Measurements from ENCODE around the gene THG1L. TPM values are rescaled to one million over a fixed set of nuclear protein-coding genes. Genes with fewer than 3 reads are reported as not detected.

THG1L gene
- total RNA-seq, 2 experiments from 2014 or later, result 12.4 to 13.4 TPM

DNA sequence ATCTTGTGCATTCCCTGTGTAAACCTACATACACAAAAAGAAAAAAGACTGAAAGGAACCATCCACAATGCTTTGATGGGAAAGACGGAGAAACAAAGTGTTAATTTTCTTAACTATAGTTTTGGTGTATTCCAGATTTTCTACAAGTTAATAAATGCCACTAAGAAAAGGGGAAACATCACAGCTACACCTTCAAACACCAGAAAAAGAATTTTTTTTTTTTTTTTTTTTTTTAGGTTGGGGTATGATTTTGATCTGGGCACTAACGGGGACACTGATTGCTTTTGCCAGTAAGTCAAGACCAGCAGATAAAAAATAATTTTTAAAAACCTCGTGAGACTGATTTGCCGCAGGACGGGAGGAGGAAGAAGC, 334 bp upstream of the THG1L start:
- DNase-seq (no peak), ATAC-seq (no peak)
- Mint-ChIP-seq H3K27ac (peak overlapping the region; percentile 94), H3K4me1 (ENCODE audit: low read depth) (peaks cover 20% of the 10 kb centered on the region), H3K36me3 (ENCODE audit: low read depth) (peaks cover 12% of the 10 kb centered on the region), H3K9me3 (ENCODE audit: insufficient read depth) (no peaks in the 10 kb centered on the region), H3K27me3 (ENCODE audit: low read depth) (no peaks in the 10 kb centered on the region), H3K4me3 (peak overlapping the region; percentile 89)
- POLR2A ChIA-PET, result interaction anchor here (0.6 to 1.0 kb wide), 3 partner anchors 11 to 382 kb away, joined by 3 to 10 read pairs (median 4); partner anchors contain the start of gene LSM11
- CTCF ChIA-PET, result interaction anchor here (0.6 to 5.7 kb wide), 11 partner anchors 9 to 407 kb away, joined by 3 to 85 read pairs (median 4); partner anchors contain the start of genes LSM11 and NIPAL4

DNA sequence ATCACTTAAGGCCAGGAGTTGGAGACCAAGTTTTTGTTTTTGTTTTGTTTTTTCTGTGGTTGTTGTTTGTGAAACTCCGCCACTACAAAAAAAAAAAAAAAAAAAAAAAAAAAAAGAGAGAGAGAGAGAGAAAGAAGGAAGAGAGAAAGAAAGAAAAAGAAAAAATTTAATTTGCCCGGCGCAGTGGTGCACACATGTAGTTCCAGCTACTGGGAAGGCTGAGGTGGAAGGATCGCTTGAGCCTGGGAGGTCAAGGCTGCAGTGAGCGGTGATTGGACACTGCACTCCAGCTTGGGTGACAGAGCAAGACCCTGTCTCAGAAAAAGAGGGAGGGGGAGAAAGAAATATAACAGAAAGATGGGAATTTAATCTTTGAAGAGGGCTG, 902 bp downstream of the THG1L start:
- peak overlapping the region; percentile 89 for H3K4me3 Mint-ChIP-seq
- H3K36me3 Mint-ChIP-seq (ENCODE audit: low read depth), result peaks cover 8% of the 10 kb centered on the region
- peaks cover 20% of the 10 kb centered on the region for H3K4me1 Mint-ChIP-seq (ENCODE audit: low read depth)
- CTCF ChIA-PET, result interaction anchor here (1.0 to 5.7 kb wide), 8 partner anchors 11 to 408 kb away, joined by 3 to 85 read pairs (median 4); partner anchors contain the start of genes LSM11 and NIPAL4
- ATAC-seq (no peak), DNase-seq (no peak)
- no peaks in the 10 kb centered on the region for H3K27me3 Mint-ChIP-seq (ENCODE audit: low read depth)
- no peak overlapping the region for H3K27ac Mint-ChIP-seq
- POLR2A ChIA-PET, result interaction anchor here (0.6 to 1.0 kb wide), 5 partner anchors 9 to 1454 kb away, joined by 3 to 10 read pairs (median 3); partner anchors contain the start of genes CLINT1, LSM11 and MED7
- no peaks in the 10 kb centered on the region for H3K9me3 Mint-ChIP-seq (ENCODE audit: insufficient read depth)

DNA sequence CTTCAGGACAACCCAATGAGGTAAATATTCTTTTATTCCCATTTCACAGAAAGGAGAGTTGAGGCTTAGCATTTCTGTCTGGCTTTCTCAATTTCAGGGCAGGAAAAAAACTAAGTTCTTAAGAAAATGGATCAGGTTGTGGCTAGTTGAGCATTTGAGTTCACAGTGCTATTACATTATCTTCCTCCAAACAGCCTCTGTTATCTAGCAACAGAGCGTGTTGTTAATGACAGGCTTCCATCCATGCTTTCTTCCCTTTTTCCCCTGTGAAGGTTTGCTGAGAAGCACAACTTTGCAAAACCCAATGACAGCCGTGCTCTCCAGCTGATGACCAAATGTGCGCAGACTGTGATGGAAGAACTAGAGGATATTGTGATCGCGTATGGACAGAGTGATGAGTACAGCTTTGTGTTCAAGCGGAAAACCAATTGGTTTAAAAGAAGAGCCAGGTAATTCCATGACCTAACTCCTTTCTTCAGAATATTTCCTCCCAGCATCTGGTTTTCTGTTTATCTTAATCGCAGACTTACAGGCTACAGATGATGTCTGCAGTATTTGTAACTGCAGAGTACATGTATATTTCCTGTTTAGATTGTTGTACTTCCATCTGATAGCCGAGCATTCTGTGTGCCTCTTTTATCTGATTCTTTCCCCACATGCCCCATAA, 1.5 kb downstream of the THG1L start:
- H3K4me3 Mint-ChIP-seq, result no peak overlapping the region
- H3K27me3 Mint-ChIP-seq (ENCODE audit: low read depth), result no peaks in the 10 kb centered on the region
- H3K27ac Mint-ChIP-seq, result no peak overlapping the region
- POLR2A ChIA-PET, result interaction anchor here (1.0 kb wide), 1 partner anchor 590 kb away, joined by 3 read pairs; the partner anchor contains the start of gene MED7
- H3K9me3 Mint-ChIP-seq (ENCODE audit: insufficient read depth), result no peaks in the 10 kb centered on the region
- H3K36me3 Mint-ChIP-seq (ENCODE audit: low read depth), result peaks cover 10% of the 10 kb centered on the region
- ATAC-seq (no peak), DNase-seq (no peak)
- H3K4me1 Mint-ChIP-seq (ENCODE audit: low read depth), result peaks cover 20% of the 10 kb centered on the region
- CTCF ChIA-PET, result interaction anchor here (3.5 to 5.7 kb wide), 2 partner anchors 10 to 15 kb away, joined by 19 to 85 read pairs; partner anchors contain the start of gene LSM11

DNA sequence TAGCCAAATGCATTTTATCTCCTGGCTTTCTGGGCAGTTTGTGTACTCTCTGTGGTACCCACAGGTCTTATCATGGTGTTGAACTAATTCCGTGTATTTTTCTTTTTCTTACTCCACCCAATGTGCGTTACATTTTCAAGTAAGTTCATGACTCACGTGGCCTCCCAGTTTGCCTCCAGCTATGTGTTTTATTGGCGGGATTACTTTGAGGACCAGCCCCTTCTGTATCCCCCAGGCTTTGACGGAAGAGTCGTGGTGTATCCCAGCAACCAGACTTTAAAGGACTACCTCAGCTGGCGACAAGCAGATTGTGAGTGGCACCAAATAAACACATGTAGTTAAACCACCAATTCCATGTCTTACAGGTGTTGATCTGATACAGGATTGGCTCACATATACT, 3.2 kb downstream of the THG1L start:
- no peaks in the 10 kb centered on the region for H3K9me3 Mint-ChIP-seq (ENCODE audit: insufficient read depth)
- H3K4me3 Mint-ChIP-seq, result no peak overlapping the region
- H3K4me1 Mint-ChIP-seq (ENCODE audit: low read depth), result peaks cover 20% of the 10 kb centered on the region
- CTCF ChIA-PET, result interaction anchor here (2.2 kb wide), 1 partner anchor 9 kb away, joined by 13 read pairs; the partner anchor contains the start of gene LSM11
- no peak for DNase-seq
- H3K36me3 Mint-ChIP-seq (ENCODE audit: low read depth), result peaks cover 15% of the 10 kb centered on the region
- no peak overlapping the region for H3K27ac Mint-ChIP-seq
- no peak for ATAC-seq
- POLR2A ChIA-PET, result no interaction called here
- no peaks in the 10 kb centered on the region for H3K27me3 Mint-ChIP-seq (ENCODE audit: low read depth)

DNA sequence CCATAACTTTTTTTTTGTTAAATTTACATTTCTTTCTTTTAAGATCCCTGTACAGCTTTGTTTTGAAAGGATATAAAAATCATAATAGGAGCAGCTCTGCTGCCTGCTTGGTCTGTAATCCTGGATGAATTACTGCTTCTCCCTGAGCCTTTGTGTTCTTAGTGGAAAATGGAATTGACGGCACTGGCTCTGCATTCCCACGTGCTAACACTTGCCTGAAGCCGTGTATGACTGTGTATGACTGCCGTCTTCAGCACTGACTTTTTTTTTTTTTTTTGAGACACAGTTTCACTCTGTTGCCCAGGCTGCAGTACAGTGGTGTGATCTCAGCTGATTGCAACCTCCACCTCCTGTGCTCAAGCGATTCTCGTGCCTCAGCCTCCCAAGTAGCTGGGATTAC, 4.8 kb downstream of the THG1L start:
- POLR2A ChIA-PET, result no interaction called here
- ATAC-seq, result no peak
- Mint-ChIP-seq H3K27me3 (ENCODE audit: low read depth) (no peaks in the 10 kb centered on the region), H3K4me1 (ENCODE audit: low read depth) (peaks cover 18% of the 10 kb centered on the region), H3K9me3 (ENCODE audit: insufficient read depth) (no peaks in the 10 kb centered on the region), H3K36me3 (ENCODE audit: low read depth) (peaks cover 22% of the 10 kb centered on the region), H3K27ac (no peak overlapping the region), H3K4me3 (no peak overlapping the region)
- CTCF ChIA-PET, result interaction anchor here (0.6 kb wide), 1 partner anchor 772 kb away, joined by 3 read pairs; no protein-coding TSS in a partner anchor
- DNase-seq, result no peak

DNA sequence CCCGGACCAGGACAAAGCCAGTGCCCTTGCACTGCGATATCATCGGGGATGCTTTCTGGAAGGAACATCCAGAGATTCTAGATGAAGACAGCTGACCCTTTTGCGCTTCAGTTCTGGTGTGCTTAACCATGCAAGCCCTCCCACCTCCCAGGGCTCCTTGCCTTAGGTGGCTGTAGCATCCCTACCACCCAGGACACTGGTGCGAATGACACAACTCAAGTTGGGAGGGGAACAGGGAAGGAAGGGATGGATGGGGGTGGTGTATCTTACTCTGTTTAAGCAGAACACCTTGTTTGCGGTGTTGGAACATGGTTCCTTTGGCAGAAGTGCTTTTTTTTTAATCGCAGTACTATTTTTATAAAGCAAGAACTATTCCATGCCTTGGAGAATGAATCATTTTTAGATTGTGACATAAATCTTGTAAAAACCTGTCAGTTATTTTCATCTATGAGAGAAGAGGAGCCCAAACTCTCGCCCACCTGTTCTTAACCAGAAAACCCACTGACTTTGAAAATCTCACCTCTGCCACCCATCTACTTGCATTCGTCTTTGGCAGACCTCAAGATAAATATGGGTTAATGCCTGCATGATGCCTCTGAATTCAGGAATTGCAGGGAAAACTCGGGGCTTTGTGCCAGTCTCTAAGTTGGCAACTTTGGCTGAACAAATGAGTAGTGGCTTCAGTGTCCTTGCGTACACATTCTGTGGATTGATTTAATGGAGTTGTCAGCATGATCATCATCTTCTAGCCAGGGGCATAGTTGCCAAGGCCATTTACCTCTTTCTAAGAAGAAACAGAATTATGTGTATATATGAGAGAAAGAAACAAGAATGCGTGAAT, 8.4 kb downstream of the THG1L start:
- H3K9me3 Mint-ChIP-seq (ENCODE audit: insufficient read depth), result no peaks in the 10 kb centered on the region
- POLR2A ChIA-PET, result no interaction called here
- no peak overlapping the region for H3K27ac Mint-ChIP-seq
- CTCF ChIA-PET, result interaction anchor here (0.8 to 1.2 kb wide), 3 partner anchors 8 to 260 kb away, joined by 3 to 4 read pairs (median 3); no protein-coding TSS in a partner anchor
- peaks cover 16% of the 10 kb centered on the region for H3K4me1 Mint-ChIP-seq (ENCODE audit: low read depth)
- H3K36me3 Mint-ChIP-seq (ENCODE audit: low read depth), result peaks cover 16% of the 10 kb centered on the region
- no peak overlapping the region for H3K4me3 Mint-ChIP-seq
- H3K27me3 Mint-ChIP-seq (ENCODE audit: low read depth), result no peaks in the 10 kb centered on the region
- ATAC-seq, result no peak
- DNase-seq, result no peak

DNA sequence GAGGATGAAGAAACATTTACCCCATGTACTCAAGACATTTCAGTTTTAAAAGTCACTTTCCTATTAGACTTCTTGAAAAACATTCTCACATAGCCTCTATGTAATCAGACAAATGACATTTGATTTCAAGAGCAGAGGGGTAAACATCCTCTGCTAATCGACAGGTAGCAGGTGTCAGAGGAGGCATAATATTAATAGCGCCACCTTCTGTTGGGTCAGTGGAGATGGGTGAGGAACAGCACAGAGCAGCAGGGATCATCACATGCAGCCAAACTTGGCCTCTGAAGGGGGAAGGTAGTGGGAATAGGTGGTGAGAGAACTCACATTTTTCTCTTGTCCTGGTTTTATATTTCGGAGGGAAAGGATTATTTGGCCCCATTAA, 9.0 kb downstream of the THG1L start:
- ChIA-PET POLR2A (no interaction called here), CTCF (interaction anchor here (4.1 to 6.1 kb wide), 2 partner anchors 10 to 71 kb away, joined by 50 to 85 read pairs; partner anchors contain the start of genes C5orf52 and THG1L)
- H3K27me3 Mint-ChIP-seq (ENCODE audit: low read depth), result no peaks in the 10 kb centered on the region
- peaks cover 18% of the 10 kb centered on the region for H3K4me1 Mint-ChIP-seq (ENCODE audit: low read depth)
- peaks cover 16% of the 10 kb centered on the region for H3K36me3 Mint-ChIP-seq (ENCODE audit: low read depth)
- no peaks in the 10 kb centered on the region for H3K9me3 Mint-ChIP-seq (ENCODE audit: insufficient read depth)
- peak; percentile 48 for DNase-seq
- H3K27ac Mint-ChIP-seq, result no peak overlapping the region
- H3K4me3 Mint-ChIP-seq, result no peak overlapping the region
- ATAC-seq, result no peak

DNA sequence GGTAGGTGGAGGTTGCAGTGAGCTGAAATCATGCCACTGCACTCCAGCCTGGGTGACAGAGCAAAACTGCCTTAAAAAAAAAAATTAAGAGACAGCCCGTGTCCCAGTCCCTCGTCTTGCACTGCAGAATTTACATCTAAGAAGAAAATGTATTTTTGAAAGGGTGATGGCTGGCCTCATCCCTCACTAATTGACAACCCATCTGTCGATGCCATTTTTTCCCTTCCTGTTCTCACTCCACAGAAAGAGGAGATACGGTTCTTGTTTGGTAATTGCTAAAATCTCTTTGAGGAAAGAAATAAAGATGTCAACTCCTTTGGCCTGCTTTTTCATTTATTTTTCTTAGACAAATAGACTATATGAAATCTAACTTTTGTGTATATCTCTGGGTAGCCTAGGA, 9.9 kb downstream of the THG1L start:
- CTCF ChIA-PET, result interaction anchor here (1.0 to 6.1 kb wide), 6 partner anchors 11 to 355 kb away, joined by 3 to 85 read pairs (median 46); partner anchors contain the start of genes C5orf52 and THG1L
- no peak overlapping the region for H3K27ac Mint-ChIP-seq
- DNase-seq, result no peak
- H3K9me3 Mint-ChIP-seq (ENCODE audit: insufficient read depth), result no peaks in the 10 kb centered on the region
- POLR2A ChIA-PET, result interaction anchor here (0.6 to 1.5 kb wide), 2 partner anchors 10 to 54 kb away, joined by 4 read pairs; partner anchors contain the start of gene THG1L
- H3K4me3 Mint-ChIP-seq, result no peak overlapping the region
- peaks cover 23% of the 10 kb centered on the region for H3K4me1 Mint-ChIP-seq (ENCODE audit: low read depth)
- peaks cover 18% of the 10 kb centered on the region for H3K36me3 Mint-ChIP-seq (ENCODE audit: low read depth)
- no peak for ATAC-seq
- no peaks in the 10 kb centered on the region for H3K27me3 Mint-ChIP-seq (ENCODE audit: low read depth)

DNA sequence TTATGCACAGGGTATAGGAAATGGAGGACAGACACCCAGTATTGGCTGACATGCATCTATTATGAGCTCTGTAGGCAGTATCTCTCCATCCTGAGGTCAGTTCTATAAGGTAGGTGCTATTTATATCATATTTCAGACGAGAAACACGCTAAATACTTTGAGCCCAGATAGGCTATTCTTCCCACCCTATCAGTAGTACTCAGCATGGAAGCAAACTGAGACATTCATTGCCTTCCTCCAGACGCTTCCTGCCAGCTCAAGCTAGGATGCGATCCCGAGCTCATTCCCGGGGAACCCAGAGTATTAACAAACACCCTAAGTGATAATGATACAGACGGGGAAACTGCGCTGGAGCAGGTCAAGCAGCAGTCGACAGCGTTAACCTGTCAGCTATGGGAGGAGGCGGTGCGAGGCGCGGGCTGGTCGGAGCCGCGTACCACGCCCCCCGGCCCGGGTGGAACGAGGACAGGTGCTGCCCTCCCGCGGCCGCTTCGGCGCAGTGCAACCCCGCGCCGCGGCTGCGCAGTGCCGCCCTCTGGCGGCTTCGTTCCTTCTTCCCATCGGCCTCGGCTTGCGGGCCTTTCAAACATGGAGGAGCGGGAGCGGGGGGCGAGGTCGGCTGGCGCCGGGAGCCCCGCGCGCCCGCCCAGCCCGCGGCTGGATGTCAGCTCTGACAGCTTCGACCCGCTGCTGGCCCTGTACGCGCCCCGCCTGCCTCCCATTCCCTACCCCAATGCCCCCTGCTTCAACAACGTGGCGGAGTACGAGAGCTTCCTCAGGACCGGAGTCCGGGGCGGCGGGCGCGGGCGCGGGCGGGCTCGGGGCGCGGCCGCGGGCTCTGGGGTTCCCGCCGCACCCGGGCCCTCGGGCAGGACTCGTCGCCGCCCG, 12.2 kb downstream of the THG1L start, which contains the start of gene LSM11:
Gene LSM11, plus strand, starts transcription at position 550 of the 888 bp plus-strand sequence. Its CDS starts 39 bp downstream, at position 589.
- Mint-ChIP-seq H3K36me3 (ENCODE audit: low read depth) (peaks cover 12% of the 10 kb centered on the region), H3K4me1 (ENCODE audit: low read depth) (peaks cover 33% of the 10 kb centered on the region), H3K4me3 (peak within 1 kb of the TSS; percentile 88), H3K9me3 (ENCODE audit: insufficient read depth) (no peaks in the 10 kb centered on the region), H3K27ac (peak within 1 kb of the TSS; percentile 89), H3K27me3 (ENCODE audit: low read depth) (no peaks in the 10 kb centered on the region)
- peak; percentile 94 for ATAC-seq
- ChIA-PET POLR2A (interaction anchor here (0.5 to 2.0 kb wide), 6 partner anchors 10 to 217 kb away, joined by 3 to 10 read pairs (median 4); partner anchors contain the start of gene THG1L), CTCF (interaction anchor here (0.5 to 6.1 kb wide), 82 partner anchors 9 to 1597 kb away, joined by 3 to 85 read pairs (median 4); partner anchors contain the start of genes C5orf52, MED7, NIPAL4 and SOX30)
- peak; percentile 91 for DNase-seq

DNA sequence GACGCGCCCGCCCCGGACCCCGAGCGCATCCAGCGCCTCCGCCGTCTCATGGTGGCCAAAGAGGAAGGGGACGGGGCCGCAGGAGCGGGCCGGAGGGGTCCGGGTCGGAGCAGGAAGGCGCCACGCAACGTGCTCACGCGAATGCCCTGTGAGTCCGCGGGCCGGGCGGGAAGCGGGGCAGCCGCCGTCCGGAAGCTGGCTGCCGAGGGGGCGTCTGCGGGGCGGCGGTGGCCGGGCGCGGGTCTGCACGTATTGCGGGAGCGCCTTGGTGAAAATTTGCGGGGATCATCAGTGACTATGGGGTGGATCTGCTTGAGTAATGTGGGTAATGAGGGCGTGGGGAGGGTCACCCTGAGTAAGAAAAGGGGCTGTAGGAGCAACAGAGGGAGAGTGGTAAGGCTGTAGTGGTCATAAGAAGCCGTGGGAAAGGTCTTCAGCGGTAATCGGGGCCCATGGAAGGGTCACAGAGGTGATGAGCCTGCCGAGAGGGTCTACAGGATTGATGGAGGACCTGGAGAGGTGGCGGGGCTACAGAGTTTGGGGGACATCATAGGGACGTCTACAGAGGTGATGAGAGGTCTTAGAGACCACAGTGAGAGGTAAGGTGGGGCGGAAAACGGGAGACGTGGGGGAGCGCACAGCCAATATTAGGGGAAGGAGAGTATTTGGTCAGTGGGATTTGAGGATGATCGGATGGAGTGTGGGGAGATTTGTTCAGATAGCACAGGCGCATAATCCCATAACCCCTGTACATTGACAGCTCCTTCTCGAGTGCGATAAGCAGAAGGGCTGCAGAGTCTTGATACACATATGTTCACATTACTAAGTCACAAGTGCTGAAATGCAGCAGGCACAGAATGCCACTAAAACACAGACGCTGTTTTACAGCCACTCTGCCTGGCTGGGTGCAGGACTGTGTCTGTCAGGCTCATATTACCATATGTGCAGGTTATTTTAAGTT, 13.1 kb downstream of the THG1L start:
- peak; percentile 38 for DNase-seq
- Mint-ChIP-seq H3K27ac (peak overlapping the region; percentile 89), H3K4me3 (peak overlapping the region; percentile 88), H3K36me3 (ENCODE audit: low read depth) (peaks cover 11% of the 10 kb centered on the region), H3K27me3 (ENCODE audit: low read depth) (no peaks in the 10 kb centered on the region), H3K9me3 (ENCODE audit: insufficient read depth) (no peaks in the 10 kb centered on the region), H3K4me1 (ENCODE audit: low read depth) (peaks cover 33% of the 10 kb centered on the region)
- CTCF ChIA-PET, result interaction anchor here (0.7 to 6.1 kb wide), 43 partner anchors 9 to 1596 kb away, joined by 3 to 85 read pairs (median 4); partner anchors contain the start of genes C5orf52 and THG1L
- peak; percentile 37 for ATAC-seq
- POLR2A ChIA-PET, result interaction anchor here (0.6 to 2.0 kb wide), 4 partner anchors 9 to 63 kb away, joined by 3 to 10 read pairs (median 3); partner anchors contain the start of gene THG1L

All from activated CD8-positive, alpha-beta T cell treated with anti-CD3 and anti-CD28 coated beads, Interleukin-2, amount 10 ng/mL, durations not matched to agents 7 days and 5 days (primary cell).